Amniotic epithelial cell (primary cell): ENCODE results near the gene STRIP1.

Experiments
- DNase-seq: peaks from one replicate; pipeline ENCODE4 v3.0.0-alpha.2; 2010; ENCODE audit warnings: low read depth

The STRIP1 gene

DNA sequence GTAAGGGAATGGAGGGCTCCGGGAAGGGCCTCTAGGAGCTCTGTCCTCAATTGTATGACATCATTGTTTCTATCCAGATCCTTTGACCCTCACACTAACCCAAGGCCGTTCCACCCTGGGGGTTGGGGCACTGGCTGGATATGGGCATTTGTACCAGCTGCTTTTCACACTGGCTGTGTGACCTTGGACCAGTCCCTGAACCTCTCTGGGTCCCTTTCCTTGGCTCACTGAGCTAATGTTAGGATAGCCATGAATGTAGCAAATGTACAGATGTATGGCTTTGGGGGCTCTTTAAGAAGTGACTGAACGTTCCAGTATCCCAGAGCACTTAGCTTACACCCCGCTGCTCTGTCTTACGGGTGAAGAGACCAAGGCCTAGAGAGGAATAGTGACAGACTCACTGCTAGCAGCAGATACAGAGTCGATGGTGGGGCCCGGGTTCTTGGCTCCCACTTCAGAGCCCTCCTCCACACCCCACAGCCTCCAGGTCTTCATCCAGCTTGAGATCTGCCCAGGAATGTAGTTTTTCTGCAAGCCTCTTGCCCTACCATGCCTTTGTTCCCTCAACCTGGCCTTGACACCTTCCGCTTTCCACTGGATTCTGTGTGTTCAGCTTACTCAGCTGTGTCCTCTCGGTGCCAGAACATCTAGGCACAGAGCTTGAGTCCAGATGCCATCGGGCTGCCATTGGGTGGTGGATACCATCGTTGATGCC lies 63.2 kb downstream of the STRIP1 start:
- DNase-seq, result no peak

DNA sequence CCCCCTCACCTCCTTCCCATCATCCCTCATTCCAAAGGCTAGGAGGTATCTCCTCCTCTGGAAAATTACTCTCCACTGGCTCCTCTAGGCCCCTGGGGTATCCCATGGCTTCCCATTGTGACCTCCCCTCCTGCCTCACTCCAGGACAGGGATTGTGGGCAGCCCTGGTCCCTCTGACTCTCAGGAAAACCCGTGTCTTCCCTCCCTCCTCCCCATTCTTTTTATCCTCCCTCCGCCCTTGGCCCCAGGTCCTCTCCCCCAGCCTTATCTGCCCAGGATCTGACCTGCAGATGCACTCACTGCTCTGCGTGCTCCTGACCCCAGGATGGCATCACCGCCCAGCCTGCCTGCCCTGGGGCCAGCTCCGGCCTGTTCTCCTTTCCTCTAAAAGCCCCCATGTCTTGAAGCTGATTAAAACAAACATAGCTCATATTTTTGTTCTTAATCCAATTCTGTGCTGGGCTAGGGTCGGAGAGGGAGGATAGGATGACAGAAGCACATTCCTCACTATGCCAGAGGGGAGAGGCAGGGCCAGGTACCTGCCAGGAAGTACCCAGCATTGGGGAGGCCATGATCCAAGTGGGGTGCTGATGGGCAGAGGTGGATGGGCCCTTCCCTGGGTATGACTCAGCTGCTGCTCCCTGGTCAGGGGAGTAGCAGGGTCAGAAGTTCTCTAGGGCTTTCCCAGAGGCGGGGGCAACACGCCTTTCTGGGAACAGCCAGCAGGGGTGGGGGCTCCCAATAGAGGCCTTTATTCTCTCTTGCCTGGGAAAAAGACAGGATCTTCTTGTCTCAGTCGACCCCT lies 64.0 kb downstream of the STRIP1 start:
- DNase-seq, result no peak

DNA sequence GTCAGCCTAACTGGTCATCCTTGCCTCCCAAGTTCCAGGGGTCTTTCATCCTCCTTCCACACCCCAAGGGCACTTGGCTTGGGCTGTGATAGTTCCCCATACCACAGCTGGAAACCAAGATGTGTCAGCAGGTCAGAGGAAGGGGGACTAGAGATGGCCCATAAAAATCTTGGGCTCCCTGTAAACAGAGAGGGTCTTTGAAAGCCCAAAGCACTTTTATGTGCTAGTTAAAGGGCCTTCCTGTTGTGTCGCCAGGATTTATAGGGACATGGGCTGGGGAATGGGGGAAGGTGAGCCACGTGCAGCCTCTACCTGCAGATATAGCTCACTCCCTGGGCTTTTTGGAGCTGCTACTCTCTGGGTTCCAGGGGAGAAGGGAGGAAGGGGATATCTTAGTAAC lies 65.9 kb downstream of the STRIP1 start:
- no peak for DNase-seq

DNA sequence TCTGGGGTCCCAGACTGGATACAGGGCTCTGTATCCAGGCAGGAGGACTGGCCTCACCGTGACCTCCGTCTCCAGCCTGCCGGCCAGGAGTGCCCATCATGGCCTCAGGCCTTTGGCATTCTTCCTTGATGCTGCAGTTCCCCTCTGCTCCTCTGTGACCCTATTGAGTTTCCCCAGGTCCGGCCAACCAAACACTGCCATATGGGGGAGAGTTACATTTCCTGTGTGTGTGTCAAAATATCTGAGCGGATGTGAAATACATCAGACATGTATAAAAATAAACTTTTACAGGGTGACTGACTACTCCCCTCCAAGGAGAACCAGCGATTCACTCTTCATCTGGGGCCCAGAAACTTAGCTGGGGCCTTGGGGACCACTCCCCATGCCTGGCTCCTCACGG lies 67.7 kb downstream of the STRIP1 start:
- no peak for DNase-seq
